GM21381 (cell line): Measurements from ENCODE around the gene PTPRO.

ENCODE experiments used
- ATAC-seq: cut with Tn5 transposase; IDR thresholded peaks from one replicate; pipeline ENCODE4 v1.9.1; 2021; ENCODE audit warnings: mild to moderate bottlenecking, moderate library complexity; ENCODE audit not compliant: unreplicated experiment

The PTPRO gene

GRCh38 chr12:15443611-15444010 lies 121.3 kb downstream of the PTPRO start:
- no peak for ATAC-seq

- no peak for ATAC-seq
Measured at GRCh38 chr12:15444523-15444922, 122.2 kb downstream of the PTPRO start.

- no peak for ATAC-seq
Measured at GRCh38 chr12:15446807-15447206, 124.5 kb downstream of the PTPRO start.

GRCh38 chr12:15453613-15454012 lies 131.3 kb downstream of the PTPRO start:
- peak; percentile 77 for ATAC-seq

- no peak for ATAC-seq
Measured at GRCh38 chr12:15458008-15458407, 135.7 kb downstream of the PTPRO start.

- ATAC-seq: no peak
Measured at GRCh38 chr12:15468911-15469310, 146.6 kb downstream of the PTPRO start.

GRCh38 chr12:15469356-15469755 lies 147.0 kb downstream of the PTPRO start:
- ATAC-seq: no peak

GRCh38 chr12:15472036-15472435 lies 149.7 kb downstream of the PTPRO start:
- no peak for ATAC-seq

GRCh38 chr12:15474766-15475165 lies 152.5 kb downstream of the PTPRO start:
- ATAC-seq: no peak

- no peak for ATAC-seq
Measured at GRCh38 chr12:15477761-15478160, 155.5 kb downstream of the PTPRO start.

GRCh38 chr12:15481846-15482245 lies 159.5 kb downstream of the PTPRO start:
- ATAC-seq: no peak

- no peak for ATAC-seq
Measured at GRCh38 chr12:15485466-15485865, 163.2 kb downstream of the PTPRO start.

- ATAC-seq: no peak
Measured at GRCh38 chr12:15486859-15487258, 164.6 kb downstream of the PTPRO start.

GRCh38 chr12:15488481-15488880 lies 166.2 kb downstream of the PTPRO start:
- no peak for ATAC-seq

- peak; percentile 69 for ATAC-seq
Measured at GRCh38 chr12:15494329-15495046, 172.2 kb downstream of the PTPRO start.

GRCh38 chr12:15495746-15496145 lies 173.4 kb downstream of the PTPRO start:
- ATAC-seq: no peak

- no peak for ATAC-seq
Measured at GRCh38 chr12:15496738-15497137, 174.4 kb downstream of the PTPRO start.

- no peak for ATAC-seq
Measured at GRCh38 chr12:15497671-15498292, 175.5 kb downstream of the PTPRO start.

- ATAC-seq: no peak
Measured at GRCh38 chr12:15502211-15502610, 179.9 kb downstream of the PTPRO start.

- ATAC-seq: no peak
Measured at GRCh38 chr12:15505616-15506015, 183.3 kb downstream of the PTPRO start.

GRCh38 chr12:15515010-15515409 lies 192.7 kb downstream of the PTPRO start:
- no peak for ATAC-seq

GRCh38 chr12:15520083-15520482 lies 197.8 kb downstream of the PTPRO start:
- no peak for ATAC-seq

- no peak for ATAC-seq
Measured at GRCh38 chr12:15520844-15521243, 198.5 kb downstream of the PTPRO start.
